Measurements from ENCODE around the gene FOXP3.

The FOXP3 gene

GRCh38 chrX:49273181-49273727, 8.7 kb upstream of the FOXP3 start:
- DNase-seq = no peak

- no peak for DNase-seq
These were observed 7.9 kb upstream of the FOXP3 start for GRCh38 chrX:49272421-49272820.

- no peak for DNase-seq
These were observed 6.8 kb upstream of the FOXP3 start for GRCh38 chrX:49271341-49271740.

- no peak for DNase-seq
These were observed 5.9 kb upstream of the FOXP3 start for GRCh38 chrX:49270249-49270921.

GRCh38 chrX:49269767-49270248, 5.3 kb upstream of the FOXP3 start, which contains the start of gene PPP1R3F:
TSS of gene PPP1R3F (plus strand) at chrX:49269793. CDS start at chrX:49269870, 77 bp downstream.
- no peak for DNase-seq

- DNase-seq = peak; percentile 99
These were observed 4.7 kb upstream of the FOXP3 start for GRCh38 chrX:49269010-49269766.

DNA sequence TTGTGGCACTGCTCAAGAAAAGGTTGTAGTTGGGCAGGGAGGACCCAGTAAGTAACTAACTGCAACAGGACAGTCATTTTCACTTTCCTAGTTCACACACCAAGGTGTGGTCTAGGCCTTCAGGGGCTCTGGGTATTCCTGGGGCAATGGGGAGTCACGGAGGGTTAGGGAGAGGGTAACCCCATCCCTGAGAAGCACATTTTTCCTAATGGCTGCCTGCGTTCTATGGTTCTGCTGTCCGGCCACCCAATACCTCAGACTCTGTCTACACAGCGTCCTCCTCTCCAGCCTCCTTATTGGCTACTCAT, 4.1 kb upstream of the FOXP3 start:
- DNase-seq = no peak

DNA sequence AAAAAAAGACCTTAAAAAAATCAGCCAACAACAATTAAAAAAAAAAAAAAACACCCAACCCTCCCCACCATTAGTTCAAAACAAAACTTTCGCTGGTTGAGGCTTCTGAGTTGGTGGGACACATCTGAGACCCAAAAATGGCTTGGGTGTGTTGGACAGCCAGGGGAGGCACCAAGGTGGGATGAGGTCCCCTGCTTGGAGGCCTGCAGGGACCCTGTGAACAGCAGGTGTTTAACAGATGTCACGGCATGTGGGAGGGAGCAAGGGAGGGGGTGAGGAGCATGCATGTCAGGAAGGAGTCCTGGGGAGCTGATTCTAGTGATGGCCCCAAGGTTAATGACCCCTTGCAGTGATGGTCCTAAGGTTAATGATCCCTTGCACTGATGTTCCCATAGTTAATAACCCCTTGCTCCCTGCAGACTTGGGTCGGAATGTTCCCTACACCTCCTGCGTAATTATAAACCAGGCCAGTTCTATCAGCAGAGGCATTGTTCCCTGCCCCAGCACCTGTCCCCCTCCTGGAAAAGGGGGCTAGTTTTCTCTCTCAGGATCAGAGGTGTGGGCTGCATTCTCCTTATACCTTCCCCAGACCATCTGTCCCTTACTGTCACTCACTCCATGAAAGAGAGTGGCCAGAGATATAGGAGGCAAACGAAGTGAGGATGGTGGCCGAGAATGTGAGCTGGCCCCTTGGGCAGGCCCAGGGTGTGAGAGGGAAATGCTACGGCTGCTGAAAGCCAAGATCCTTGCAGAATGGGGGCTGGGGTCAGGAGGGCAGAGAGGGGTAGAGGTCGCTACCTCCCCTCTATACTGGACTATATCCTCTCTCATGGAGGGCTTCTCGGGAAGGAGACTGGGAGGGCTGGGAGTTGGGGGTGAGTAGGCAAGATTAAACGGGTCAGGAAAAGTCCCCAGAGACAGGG, 2.3 kb upstream of the FOXP3 start:
- DNase-seq = no peak

GRCh38 chrX:49263631-49264030, 879 bp downstream of the FOXP3 start:
- DNase-seq = no peak

GRCh38 chrX:49262603-49263002, 1.9 kb downstream of the FOXP3 start:
- DNase-seq = no peak

DNA sequence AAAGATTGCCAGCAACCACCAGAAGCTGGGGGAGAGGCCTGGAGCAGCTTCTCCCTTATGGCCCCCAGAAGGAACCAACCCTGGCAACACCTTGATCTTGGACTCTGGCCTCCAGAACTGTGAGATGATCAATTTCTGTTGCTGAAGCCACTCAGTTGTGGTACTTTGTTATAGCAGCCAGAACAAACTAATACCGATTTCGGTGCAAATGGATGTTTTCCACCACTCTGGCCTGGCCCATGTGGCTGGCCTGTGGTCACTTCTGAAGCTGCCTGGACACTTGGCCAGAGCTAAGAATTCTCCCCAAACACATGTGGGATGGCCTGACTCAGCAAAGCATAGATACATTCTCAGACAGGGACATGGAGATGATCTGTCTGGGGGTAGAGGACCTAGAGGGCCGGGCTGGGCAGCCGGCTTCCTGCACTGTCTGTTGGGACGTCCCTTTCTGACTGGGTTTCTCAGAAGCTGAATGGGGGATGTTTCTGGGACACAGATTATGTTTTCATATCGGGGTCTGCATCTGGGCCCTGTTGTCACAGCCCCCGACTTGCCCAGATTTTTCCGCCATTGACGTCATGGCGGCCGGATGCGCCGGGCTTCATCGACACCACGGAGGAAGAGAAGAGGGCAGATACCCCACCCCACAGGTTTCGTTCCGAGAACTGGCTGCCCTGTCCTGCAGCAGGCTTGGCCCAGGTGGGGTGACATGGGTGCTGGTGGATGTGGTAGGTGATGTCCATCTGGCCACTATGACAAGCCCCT, 4.1 kb downstream of the FOXP3 start:
- no peak for DNase-seq

GRCh38 chrX:49258749-49259124, 5.8 kb downstream of the FOXP3 start:
- DNase-seq = no peak

GRCh38 chrX:49257846-49258748, 6.4 kb downstream of the FOXP3 start:
- DNase-seq = no peak

GRCh38 chrX:49257074-49257790, 7.3 kb downstream of the FOXP3 start:
- DNase-seq = no peak

- no peak for DNase-seq
These were observed 8.1 kb downstream of the FOXP3 start for GRCh38 chrX:49256268-49256995.

DNA sequence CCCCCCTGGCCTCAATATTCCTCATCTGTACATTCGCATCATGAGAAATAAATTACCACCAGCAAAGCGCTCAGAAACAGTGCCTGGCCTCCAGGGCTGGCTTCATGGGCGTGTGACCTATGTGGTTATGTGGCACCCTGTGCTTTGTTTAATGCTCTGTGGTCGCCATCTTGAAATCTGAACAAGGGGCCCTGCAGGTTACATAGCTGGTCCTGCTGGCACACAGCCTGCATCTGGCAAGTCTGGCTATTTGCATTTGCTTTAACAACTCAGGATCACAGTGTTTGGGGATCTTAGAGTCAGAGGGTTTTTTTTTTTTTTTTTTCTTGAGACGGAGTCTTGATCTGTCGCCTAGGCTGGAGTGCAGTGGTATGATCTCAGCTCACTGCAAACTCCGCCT, 9.9 kb downstream of the FOXP3 start:
- DNase-seq = no peak

DNA sequence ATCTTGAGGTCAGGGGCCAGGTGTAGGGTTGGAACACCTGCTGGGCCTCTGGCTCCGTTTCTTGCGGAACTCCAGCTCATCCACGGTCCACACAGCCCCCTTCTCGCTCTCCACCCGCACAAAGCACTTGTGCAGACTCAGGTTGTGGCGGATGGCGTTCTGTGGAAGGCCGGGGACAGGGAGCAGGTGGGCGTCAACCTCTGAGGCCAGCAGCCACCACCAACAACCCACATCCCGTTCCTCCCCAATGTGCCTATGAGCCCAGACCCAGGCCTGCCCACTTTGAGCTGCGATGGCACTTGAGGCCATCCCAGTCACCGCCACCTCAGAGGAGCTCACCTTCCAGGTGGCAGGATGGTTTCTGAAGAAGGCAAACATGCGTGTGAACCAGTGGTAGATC, 13.2 kb downstream of the FOXP3 start:
- DNase-seq = no peak

- no peak for DNase-seq
These were observed 13.9 kb downstream of the FOXP3 start for GRCh38 chrX:49250578-49250977.

DNA sequence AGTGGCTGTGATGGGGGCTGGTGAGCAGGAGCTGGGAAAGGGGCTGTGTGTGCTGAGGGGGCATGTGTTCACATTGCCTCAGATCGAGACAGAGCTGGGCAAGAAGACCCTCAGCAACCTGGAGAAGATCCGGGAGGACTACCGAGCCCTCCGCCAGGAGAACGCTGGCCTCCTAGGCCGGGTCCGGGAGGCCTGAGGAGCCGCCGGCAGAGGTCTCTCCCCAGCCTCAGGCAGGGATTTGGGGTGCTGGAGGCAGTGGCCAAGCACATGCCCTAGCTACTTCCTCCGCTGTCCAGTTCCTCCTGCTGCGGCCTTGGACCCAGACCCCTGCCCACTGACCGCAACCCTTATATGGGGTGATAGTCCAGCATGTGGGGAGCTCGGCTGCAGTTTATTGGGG, 14.4 kb downstream of the FOXP3 start:
- DNase-seq = no peak

DNA sequence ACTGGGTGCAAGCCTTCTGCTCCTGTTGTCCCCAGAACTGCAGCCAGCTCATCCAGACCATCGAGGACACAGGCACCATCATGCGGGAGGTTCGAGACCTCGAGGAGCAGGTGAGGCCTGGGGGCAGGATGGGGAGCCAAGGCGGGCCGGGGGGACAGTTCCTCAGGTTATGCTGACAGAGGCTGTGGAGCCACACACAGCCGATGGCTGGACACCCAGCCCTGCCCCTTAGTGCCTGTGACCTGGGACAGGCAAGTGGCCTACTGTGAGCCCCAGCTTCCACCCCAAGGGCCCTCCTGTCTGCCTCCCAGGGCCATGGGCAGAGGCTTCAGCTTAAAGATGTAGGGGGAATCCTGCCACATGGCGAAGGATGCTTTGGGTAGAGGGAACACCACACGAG, 14.9 kb downstream of the FOXP3 start:
- no peak for DNase-seq
